Left cardiac atrium (tissue), 4 donors: Measurements from ENCODE around the gene HMGN3. TPM values are rescaled to one million over a fixed set of nuclear protein-coding genes. Genes with fewer than 3 reads are reported as not detected.

Experiments
- ATAC-seq, 2 donors: fragments of 200-7000 bp; cut with Tn5 transposase; one replicate each; pipeline ENCODE4 v1.9.1; 2020; ENCODE audit warnings: mild to moderate bottlenecking in 2 of 2, moderate library complexity in 2 of 2
- DNase-seq: peaks from one replicate; pipeline ENCODE4 v3.0.0-alpha.2; 2020
- intact Hi-C, 2 donors: fragments of 100-400 bp; cut with DNase I; formaldehyde crosslinking; loops; one replicate each; pipeline versions ENCODE4 v1.14.1 to v1.15.1; 2022 to 2023
- total RNA-seq, 2 donors: library from RNA; stranded (reverse); fragmentation: NEBNext Ultra II Directional; extraction: Animal tissue kit (Norgen Biotek cat#: 25700); gene quantifications; one replicate each; pipeline ENCODE4 v1.2.1, GENCODE V29; 2021
- donor health status: DM: no; HTN: yes; CAD: no.
- donor health status: DM: no; HTN: yes; CAD: no; lungs with severe emphysema.
- donor health status: DM: yes; HTN: yes; CAD: no.
- donor health status: Dilated cardiomyopathy.

Gene HMGN3
- total RNA-seq, 2 donors from 2014 or later, result 120 to 122 TPM

DNA sequence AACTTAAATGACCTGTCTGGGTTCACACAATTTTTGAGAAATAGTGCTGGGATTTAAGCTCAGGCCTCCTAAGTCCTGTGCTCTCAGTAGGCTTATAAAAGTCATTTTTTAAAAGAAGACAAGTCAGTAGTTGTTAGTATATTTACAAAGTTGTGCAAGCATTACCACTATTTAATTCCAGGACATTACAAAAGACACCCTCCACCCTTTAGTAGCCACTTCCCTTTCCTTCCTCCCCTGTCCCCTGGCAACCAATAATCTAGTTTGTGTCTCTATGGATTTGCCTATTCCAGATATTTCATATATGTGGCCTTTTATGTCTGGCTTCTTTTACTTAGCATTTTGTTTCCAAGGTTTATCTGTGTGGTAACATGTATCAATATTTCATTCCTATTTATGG is 37.6 kb downstream of the HMGN3 start:
- intact Hi-C loops, result no loop called here
- ATAC-seq, result peak in 1 of 2 donors; percentile 19
- no peak for DNase-seq

DNA sequence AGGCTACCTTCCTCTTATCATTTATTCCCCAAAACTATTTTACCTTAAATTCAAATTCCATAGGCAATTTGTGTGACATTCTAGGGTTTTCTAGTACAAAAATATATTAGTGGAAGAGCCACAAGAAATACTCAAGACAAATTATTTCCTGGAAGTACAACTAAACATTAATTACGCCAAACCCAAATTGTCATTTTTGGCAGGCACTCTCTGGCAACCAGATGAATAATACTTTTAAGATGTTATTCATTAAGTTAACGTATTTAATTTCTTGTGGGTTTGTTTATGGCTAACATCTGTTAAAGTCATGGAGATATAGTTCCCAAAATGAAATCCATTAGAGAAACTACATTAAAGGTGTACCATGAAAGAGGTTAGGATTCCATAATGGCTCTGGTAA is 40.5 kb downstream of the HMGN3 start:
- ATAC-seq (no peak), DNase-seq (no peak)
- intact Hi-C loops, result no loop called here

DNA sequence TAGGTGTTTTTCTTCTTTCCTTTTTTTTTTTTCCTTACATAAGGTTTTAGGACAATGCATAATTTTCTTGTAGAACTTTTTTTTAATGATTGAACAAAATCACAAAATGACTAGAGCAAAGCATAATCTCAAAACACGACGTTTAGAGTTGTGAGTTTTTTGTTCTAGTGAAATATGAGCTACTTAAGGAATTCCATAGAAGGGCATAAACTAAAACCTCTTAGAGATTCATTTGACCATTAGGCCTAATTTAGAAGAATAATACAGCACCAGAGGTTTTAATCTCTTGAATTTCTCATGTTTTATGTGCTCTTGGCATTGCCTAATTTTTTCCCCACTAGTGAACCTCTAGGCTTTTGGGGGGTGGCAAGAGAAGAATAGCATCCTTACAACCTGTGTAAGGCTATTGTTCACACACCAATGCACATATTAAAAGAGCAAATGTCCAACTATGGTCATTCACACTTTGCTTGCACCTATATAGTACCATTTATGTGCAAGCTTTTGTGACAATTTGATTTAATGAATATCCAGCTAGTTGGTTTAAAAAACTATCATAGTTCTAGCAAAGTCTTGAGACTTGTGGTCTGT is 44.6 kb downstream of the HMGN3 start:
- ATAC-seq, result no peak

GRCh38 chr6:79188885-79189480 is 45.5 kb downstream of the HMGN3 start:
- DNase-seq (no peak), ATAC-seq (no peak)
- intact Hi-C loops, result no loop called here

More for the DNA sequence above, 44.6 kb downstream of the HMGN3 start:
- intact Hi-C loops, result no loop called here
- no peak for DNase-seq

DNA sequence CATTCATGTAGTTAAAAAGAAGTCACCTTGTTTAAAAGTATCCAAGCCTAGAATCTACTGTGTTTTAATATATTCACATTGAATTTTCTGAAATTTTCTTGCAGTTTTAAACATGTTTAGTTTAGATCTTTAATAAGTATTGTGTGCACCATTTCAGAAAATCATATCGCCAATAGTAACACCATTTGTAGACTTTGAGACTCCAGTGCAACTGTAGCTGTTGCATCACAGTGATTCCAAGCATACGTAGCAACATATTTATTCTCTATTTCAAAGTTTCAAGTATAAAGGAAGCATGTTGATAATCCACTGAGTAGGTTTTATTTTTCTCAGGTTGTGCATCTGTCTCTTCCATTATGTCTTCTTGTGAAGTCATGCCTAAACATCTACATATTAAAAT is 46.4 kb downstream of the HMGN3 start:
- intact Hi-C loops, result no loop called here
- no peak for DNase-seq
- no peak for ATAC-seq

DNA sequence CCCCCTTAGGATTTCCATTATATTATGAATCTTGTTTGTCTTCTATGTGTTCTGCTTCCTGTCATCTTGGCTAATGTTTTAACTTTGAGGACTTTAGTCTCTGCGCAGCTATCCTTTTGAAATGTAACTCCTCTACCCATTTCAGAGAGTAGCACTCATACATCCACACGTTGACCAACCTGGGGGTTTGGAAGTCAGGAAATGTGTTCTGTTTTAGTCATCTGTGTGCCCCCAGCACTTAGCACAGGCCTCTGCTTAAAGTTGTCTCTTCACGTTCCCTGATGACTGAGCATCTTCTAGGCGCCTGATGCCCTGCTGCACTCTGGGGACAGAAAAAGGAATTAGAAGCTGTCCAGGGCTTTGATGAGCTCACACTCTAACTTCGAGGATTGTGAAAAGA is 47.9 kb downstream of the HMGN3 start:
- intact Hi-C loops, result no loop called here
- no peak for DNase-seq
- no peak for ATAC-seq

DNA sequence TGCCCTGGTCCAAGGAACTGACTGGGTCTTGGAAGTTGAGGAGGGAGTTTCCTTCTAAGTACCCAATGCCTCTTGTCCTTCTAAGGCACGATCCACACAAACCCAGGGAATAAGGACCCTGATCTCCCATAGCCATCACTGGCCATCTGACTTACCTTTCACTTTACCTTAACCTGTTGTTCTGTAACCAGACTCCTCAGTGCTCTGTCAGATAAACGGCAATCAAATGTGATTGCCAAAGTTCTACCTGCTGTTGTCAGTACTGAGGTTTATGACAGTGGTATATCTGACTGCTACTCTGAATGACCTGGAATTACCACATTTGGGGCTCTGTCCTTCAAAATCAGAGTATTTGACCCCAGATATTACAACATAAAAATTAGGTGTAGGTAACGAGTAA is 49.8 kb downstream of the HMGN3 start:
- DNase-seq (no peak), ATAC-seq (no peak)
- intact Hi-C loops, result no loop called here

GRCh38 chr6:79184086-79184485 is 50.4 kb downstream of the HMGN3 start:
- DNase-seq (no peak), ATAC-seq (no peak)
- intact Hi-C loops, result no loop called here

GRCh38 chr6:79180052-79180451 is 54.4 kb downstream of the HMGN3 start:
- intact Hi-C loops, result no loop called here
- no peak for DNase-seq
- no peak for ATAC-seq

DNA sequence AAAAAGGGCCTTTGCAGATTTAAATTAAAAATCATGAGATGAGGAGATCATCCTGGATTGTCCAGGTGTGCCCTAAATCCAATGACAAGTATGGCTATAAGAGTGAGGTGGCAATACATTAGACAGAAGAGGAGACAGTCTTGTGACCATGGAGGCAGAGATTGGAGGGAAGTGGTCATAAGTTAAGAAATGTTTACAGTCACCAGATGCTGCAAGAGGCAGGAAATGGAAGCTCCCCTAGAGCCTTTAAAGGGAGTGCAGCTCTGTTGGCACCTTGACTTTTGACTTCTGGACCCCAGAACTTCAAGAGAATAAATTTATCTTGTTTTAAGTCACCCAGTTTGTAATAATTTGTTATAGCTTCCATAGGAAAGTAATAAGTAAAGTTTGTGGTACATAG is 61.1 kb downstream of the HMGN3 start:
- ATAC-seq (no peak), DNase-seq (no peak)
- intact Hi-C loops, result no loop called here

DNA sequence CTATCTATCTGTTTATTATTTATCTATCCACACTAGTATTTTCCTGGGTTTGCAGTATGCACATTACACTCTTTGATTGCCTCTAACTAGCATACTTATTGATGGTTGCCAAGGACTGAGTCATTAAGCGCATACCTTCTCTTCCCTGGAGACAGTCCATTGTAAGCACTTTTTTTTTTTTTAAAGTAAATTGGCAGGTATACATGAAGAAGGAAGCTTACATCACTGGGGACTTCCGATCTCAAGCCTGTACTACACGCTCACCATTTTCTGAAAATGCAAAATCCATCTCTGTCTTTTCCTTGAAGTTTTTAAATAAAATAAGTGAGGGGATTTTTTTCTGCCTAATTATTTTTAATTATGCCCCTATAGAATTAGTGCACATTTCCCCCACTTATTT is 63.5 kb downstream of the HMGN3 start:
- peak; percentile 27 to 43 for ATAC-seq
- no peak for DNase-seq

GRCh38 chr6:79170431-79170830 is 64.1 kb downstream of the HMGN3 start:
- intact Hi-C loops, result no loop called here
- ATAC-seq (no peak), DNase-seq (no peak)

More for the DNA sequence above, 63.5 kb downstream of the HMGN3 start:
- intact Hi-C loops, result no loop called here

- no peak for ATAC-seq
- intact Hi-C loops, result no loop called here
- no peak for DNase-seq
Measured at GRCh38 chr6:79168695-79168980, 65.8 kb downstream of the HMGN3 start.

DNA sequence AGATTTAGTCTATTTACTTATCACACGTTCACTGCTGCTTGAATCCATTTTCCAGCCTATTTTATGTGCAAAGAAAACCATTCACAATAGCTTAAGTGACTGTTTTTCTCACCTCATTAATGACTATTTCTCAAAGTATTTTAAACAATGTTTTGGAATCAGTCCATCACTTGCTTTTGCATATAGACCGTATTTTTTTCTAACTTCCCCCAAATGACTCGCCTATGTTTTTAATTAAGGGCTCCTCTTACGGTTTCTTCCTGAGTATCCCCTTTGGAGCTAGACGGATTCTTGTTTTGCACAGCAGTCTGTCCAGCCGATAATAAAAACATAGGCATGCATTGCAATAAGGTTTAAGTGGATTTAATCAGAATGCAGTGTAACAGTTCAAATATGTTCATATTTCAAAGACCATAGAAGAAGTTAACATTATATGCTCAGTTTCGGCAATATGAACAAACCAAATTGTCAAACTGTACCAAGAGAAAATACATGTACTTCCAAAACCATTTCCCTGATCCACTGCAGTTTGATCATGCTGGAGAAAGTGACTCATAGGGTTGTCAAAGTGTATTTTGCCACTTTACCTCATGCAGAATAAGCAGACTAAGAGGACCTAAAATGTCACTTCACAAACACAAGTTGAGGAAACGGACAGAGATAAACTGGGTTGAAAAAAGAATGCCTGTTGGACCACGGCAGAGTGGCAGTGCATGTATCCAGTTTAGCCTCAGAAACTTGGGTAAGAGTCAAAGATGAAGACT is 66.4 kb downstream of the HMGN3 start:
- ATAC-seq, result no peak
- intact Hi-C loops, result no loop called here

GRCh38 chr6:79159846-79160245 is 74.6 kb downstream of the HMGN3 start:
- DNase-seq (no peak), ATAC-seq (no peak)
- intact Hi-C loops, result no loop called here

More for the DNA sequence above, 66.4 kb downstream of the HMGN3 start:
- no peak for DNase-seq

DNA sequence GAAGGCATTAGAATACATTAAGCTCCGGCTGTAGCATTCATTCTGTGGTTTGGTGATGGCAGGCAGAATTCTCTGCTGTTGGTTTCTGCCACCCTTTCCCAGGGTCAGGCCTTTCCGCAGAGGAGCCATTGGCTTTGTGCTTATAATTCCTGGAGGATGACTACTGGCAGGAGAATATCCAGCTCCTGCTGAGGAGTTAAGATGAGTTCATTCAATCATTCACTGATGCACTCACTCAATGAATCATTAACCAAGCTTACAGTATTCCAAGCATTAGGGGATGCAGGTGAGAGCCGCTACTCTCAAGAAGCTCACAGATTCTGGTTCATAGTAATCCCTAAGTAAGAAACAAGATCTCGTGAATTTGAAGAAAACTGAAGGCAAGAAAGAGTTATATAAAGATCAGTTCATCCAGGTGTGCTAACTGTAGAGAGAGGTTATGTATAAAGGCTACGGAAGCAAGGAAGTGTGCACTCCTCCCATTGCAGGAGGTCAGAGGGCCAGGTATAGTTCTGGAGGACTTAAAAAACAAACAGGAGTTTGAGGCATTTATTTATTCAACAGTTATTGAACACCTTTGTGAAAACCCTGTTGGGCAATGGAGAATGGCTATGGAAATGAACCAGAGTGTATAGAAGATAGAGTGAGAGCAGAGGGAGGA is 75.5 kb downstream of the HMGN3 start:
- no peak for DNase-seq
- no peak for ATAC-seq
- intact Hi-C loops, result no loop called here

- no peak for ATAC-seq
- intact Hi-C loops, result no loop called here
- DNase-seq, result no peak
Measured at GRCh38 chr6:79157961-79158644, 76.4 kb downstream of the HMGN3 start.

- intact Hi-C loops, result no loop called here
- no peak for DNase-seq
- no peak for ATAC-seq
Measured at GRCh38 chr6:79152269-79152737, 82.2 kb downstream of the HMGN3 start.
